ENCODE data around the gene PPP2R3A. TPM values are rescaled to one million over a fixed set of nuclear protein-coding genes. Genes with fewer than 3 reads are reported as not detected.

The PPP2R3A gene
- total and polyA plus RNA-seq, 2 of the 4 experiments (the other 2 are of a cell fraction): 11.3 to 37.3 TPM

DNA sequence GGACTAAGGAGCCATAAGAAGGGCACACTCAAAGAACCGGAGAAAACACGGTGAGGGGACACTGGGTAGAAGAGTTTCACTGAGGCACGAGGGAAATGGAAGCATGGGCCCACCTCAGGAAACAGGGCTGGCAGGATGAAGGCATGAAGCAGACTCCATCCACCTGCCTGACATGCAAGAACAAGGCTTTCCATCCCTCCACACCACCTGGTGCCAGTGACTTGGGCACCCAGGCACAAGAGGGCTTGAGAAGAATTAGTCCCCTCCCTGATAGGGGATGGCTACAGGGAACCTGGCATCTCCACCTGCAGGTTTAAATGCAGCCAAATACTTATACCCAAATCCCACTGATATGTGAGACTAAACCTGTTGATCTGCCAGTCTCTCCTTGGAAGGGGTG is 38.9 kb upstream of the PPP2R3A start:
- POLR2A ChIA-PET (ENCODE audit: unreplicated experiment): no interaction called here
- WGBS, 2 experiments (ENCODE audit: extremely low coverage in 2 of 2, insufficient read length in 1 of 2): 82% methylated on average over 3 of the region's 3 CpGs; no CpG with 5 or more reads in 1 of the 2 experiments
- no peak for TF ChIP-seq MAZ (IDR thresholded peaks at IDR 0.05; ENCODE audit: borderline replicate concordance, low read depth, low read length)
- no peak for TF ChIP-seq MAFK (IDR thresholded peaks at IDR 0.05; ENCODE audit: low read depth, low read length)
- TF ChIP-seq MXI1 (IDR thresholded peaks at IDR 0.05; ENCODE audit: borderline replicate concordance, low read depth, low read length): no peak
- no peak for TF ChIP-seq POLR2A (IDR thresholded peaks at IDR 0.05; ENCODE audit: low read depth, low read length)
- TF ChIP-seq, protein P1, sequence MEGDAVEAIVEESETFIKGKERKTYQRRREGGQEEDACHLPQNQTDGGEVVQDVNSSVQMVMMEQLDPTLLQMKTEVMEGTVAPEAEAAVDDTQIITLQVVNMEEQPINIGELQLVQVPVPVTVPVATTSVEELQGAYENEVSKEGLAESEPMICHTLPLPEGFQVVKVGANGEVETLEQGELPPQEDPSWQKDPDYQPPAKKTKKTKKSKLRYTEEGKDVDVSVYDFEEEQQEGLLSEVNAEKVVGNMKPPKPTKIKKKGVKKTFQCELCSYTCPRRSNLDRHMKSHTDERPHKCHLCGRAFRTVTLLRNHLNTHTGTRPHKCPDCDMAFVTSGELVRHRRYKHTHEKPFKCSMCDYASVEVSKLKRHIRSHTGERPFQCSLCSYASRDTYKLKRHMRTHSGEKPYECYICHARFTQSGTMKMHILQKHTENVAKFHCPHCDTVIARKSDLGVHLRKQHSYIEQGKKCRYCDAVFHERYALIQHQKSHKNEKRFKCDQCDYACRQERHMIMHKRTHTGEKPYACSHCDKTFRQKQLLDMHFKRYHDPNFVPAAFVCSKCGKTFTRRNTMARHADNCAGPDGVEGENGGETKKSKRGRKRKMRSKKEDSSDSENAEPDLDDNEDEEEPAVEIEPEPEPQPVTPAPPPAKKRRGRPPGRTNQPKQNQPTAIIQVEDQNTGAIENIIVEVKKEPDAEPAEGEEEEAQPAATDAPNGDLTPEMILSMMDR (conservative IDR thresholded peaks at IDR 0.05; ENCODE audit: low read depth, low read length): no peak
- TF ChIP-seq CHD1 (IDR thresholded peaks at IDR 0.05; ENCODE audit: low read depth, low read length): no peak
- no peak for TF ChIP-seq RFX5 (IDR thresholded peaks at IDR 0.05; ENCODE audit: low read depth, low read length)
- TF ChIP-seq CEBPB (IDR thresholded peaks at IDR 0.05; ENCODE audit: low read depth, low read length): no peak
- TF ChIP-seq RAD21 (IDR thresholded peaks at IDR 0.05; ENCODE audit: low read length): no peak
- no peak for TF ChIP-seq RCOR1 (IDR thresholded peaks at IDR 0.05; ENCODE audit: insufficient replicate concordance, low read length)
- TF ChIP-seq, protein P2, sequence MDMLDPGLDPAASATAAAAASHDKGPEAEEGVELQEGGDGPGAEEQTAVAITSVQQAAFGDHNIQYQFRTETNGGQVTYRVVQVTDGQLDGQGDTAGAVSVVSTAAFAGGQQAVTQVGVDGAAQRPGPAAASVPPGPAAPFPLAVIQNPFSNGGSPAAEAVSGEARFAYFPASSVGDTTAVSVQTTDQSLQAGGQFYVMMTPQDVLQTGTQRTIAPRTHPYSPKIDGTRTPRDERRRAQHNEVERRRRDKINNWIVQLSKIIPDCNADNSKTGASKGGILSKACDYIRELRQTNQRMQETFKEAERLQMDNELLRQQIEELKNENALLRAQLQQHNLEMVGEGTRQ (IDR thresholded peaks at IDR 0.05; ENCODE audit: low read depth, low read length): no peak
- no peak for TF ChIP-seq NFE2L2 (IDR thresholded peaks at IDR 0.05; ENCODE audit: low read depth, low read length)
- TF ChIP-seq BHLHE40 (IDR thresholded peaks at IDR 0.05; ENCODE audit: low read depth, low read length): no peak
- no peak for TF ChIP-seq SMC3 (IDR thresholded peaks at IDR 0.05; ENCODE audit: low read depth, low read length)
- no peak for TF ChIP-seq FOS (IDR thresholded peaks at IDR 0.05; ENCODE audit: low read depth, low read length)
- TF ChIP-seq, protein P3, sequence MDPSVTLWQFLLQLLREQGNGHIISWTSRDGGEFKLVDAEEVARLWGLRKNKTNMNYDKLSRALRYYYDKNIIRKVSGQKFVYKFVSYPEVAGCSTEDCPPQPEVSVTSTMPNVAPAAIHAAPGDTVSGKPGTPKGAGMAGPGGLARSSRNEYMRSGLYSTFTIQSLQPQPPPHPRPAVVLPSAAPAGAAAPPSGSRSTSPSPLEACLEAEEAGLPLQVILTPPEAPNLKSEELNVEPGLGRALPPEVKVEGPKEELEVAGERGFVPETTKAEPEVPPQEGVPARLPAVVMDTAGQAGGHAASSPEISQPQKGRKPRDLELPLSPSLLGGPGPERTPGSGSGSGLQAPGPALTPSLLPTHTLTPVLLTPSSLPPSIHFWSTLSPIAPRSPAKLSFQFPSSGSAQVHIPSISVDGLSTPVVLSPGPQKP (IDR thresholded peaks at IDR 0.05; ENCODE audit: borderline replicate concordance, low read depth, low read length): no peak
- Histone ChIP-seq H2BK120ac (ENCODE audit: low read depth, low read length) (no peak overlapping the region), H3K9me1 (ENCODE audit: insufficient read depth, low read length) (no peaks in the 10 kb centered on the region), H2BK20ac (ENCODE audit: low read depth, low read length) (no peak overlapping the region), H2AFZ (replicated peaks; ENCODE audit: low read length, poor library complexity) (no peak overlapping the region), H3K79me1 (ENCODE audit: low read depth in 1 of 2, low read length in 2 of 2) (no peaks in the 10 kb centered on the region), H3K23ac (ENCODE audit: low read depth, low read length) (no peak overlapping the region), H2AK9ac (replicated peaks; ENCODE audit: low read depth, low read length, poor library complexity) (no peak overlapping the region), H2BK5ac (ENCODE audit: low read depth, low read length, poor library complexity, severe bottlenecking) (no peak overlapping the region), H4K91ac (ENCODE audit: insufficient read depth, low read depth, low read length) (no peak overlapping the region), H2AK5ac (ENCODE audit: low read depth, low read length) (no peak overlapping the region), H3K56ac (ENCODE audit: extremely low read depth, insufficient read depth, low read length) (no peak overlapping the region), H4K20me1 (ENCODE audit: insufficient read depth, low read length) (no peaks in the 10 kb centered on the region), H3K4me3 (ENCODE audit: insufficient read depth, low read depth, low read length) (no peak overlapping the region), H3K14ac (replicated peaks; ENCODE audit: low read depth, low read length) (no peak overlapping the region), H3K36me3 (ENCODE audit: control insufficient read depth, insufficient read depth, low read length) (no peaks in the 10 kb centered on the region), H3K27me3 (ENCODE audit: control insufficient read depth, insufficient read depth, low read length) (no peaks in the 10 kb centered on the region; the same call in 1 of the 2 replicates), H4K8ac (ENCODE audit: low read depth in 2 of 2, low read length in 2 of 2) (no peak overlapping the region), H3K27ac (ENCODE audit: insufficient read depth, low read length) (no peak overlapping the region), H3K4me2 (ENCODE audit: low read depth, low read length) (no peak overlapping the region), H3K4me1 (ENCODE audit: control insufficient read depth, insufficient read depth, low read length) (0 out of 2 replicates have a peak, but pooled peaks cover 2% of the 10 kb centered on the region), H4K5ac (ENCODE audit: low read depth, low read length) (no peak overlapping the region), H3K4ac (ENCODE audit: low read depth, low read length) (no peak overlapping the region), H2BK15ac (ENCODE audit: low read depth, low read length) (no peak overlapping the region), H3K18ac (ENCODE audit: low read depth, low read length) (no peak overlapping the region), H3K9ac (ENCODE audit: low read depth, low read length) (no peak overlapping the region), H3K9me3 (ENCODE audit: control insufficient read depth, insufficient read depth, low read length) (no peaks in the 10 kb centered on the region)
- intact Hi-C loops (cut with micrococcal nuclease): no loop called here
- no peak for ATAC-seq (ENCODE audit: low read depth)
- no TSS peak for BruUV-seq (replicated peaks)
- CTCF ChIA-PET: interaction anchor here (0.8 to 1.1 kb wide), 3 partner anchors 9 to 116 kb away, joined by 3 read pairs; no protein-coding TSS in a partner anchor
- no peak for DNase-seq
- dilution Hi-C loops (cut with HindIII; ENCODE audit: low sequenced_read_pairs, unreplicated experiment): no loop called here
- in situ Hi-C loops (cut with MboI; ENCODE audit: low sequenced_read_pairs): no loop called here
